A673 (cell line): ENCODE data around the gene PON3. TPM values are rescaled to one million over a fixed set of nuclear protein-coding genes. Genes with fewer than 3 reads are reported as not detected.

Experiments used
- BruUV-seq: library from RNA; stranded (reverse); fragments of 400-500 nt; replicated peaks from 2 replicates; lab custom pipeline; 2021; lab: Mats Ljungman, UMichigan
- CTCF ChIA-PET: fragments of 300-600 bp; sonication (Branson Sonifier 250); formaldehyde crosslinking; loops from one replicate; lab custom pipeline; 2022; ENCODE audit warnings: antibody characterized with exemption; lab: Charles Lee
- POLR2A ChIA-PET: fragments of 300-600 bp; sonication (Branson Sonifier 250); formaldehyde crosslinking; loops from one replicate; lab custom pipeline; 2022; ENCODE audit warnings: antibody characterized with exemption; ENCODE audit not compliant: low non-redundant PET; lab: Charles Lee
- DNase-seq: peaks from one replicate; pipeline ENCODE4 v3.0.0-alpha.2; 2015; ENCODE audit warnings: low spot score
- H3K27ac ChIP-seq: fragments of 200-600 bp; sonication (generic); 2 replicates; pipeline ENCODE4 v1.5.1; 2016; ENCODE audit warnings: mixed run types, low read depth, mild to moderate bottlenecking, mixed read lengths, antibody characterized with exemption, low read length; ENCODE audit not compliant: poor library complexity, severe bottlenecking
- H3K27me3 ChIP-seq: fragments of 200-600 bp; sonication (generic); replicated peaks from 2 replicates; pipeline ENCODE4 v1.6.1; 2017; ENCODE audit warnings: mixed run types, low read depth, mild to moderate bottlenecking, mixed read lengths, antibody characterized with exemption, low read length; ENCODE audit not compliant: insufficient read depth, poor library complexity
- H3K36me3 ChIP-seq: fragments of 200-600 bp; sonication (generic); 2 replicates; pipeline ENCODE4 v1.6.1; 2016; ENCODE audit warnings: mixed run types, mild to moderate bottlenecking, mixed read lengths, antibody characterized with exemption, low read length; ENCODE audit not compliant: insufficient read depth, poor library complexity, severe bottlenecking
- H3K4me1 ChIP-seq: fragments of 200-600 bp; sonication (generic); 2 replicates; pipeline ENCODE4 v1.6.1; 2017; ENCODE audit warnings: mixed run types, mild to moderate bottlenecking, mixed read lengths, antibody characterized with exemption, low read length; ENCODE audit not compliant: insufficient read depth, poor library complexity, severe bottlenecking
- H3K4me3 ChIP-seq: fragments of 200-600 bp; sonication (generic); 2 replicates; pipeline ENCODE4 v1.5.1; 2016; ENCODE audit warnings: low read depth, mixed run types, mild to moderate bottlenecking, mixed read lengths, low read length; ENCODE audit not compliant: poor library complexity, severe bottlenecking
- H3K9me3 ChIP-seq: fragments of 200-600 bp; sonication (generic); 2 replicates; pipeline ENCODE4 v1.6.1; 2016; ENCODE audit warnings: mixed run types, low read depth, mild to moderate bottlenecking, mixed read lengths, antibody characterized with exemption, low read length; ENCODE audit not compliant: poor library complexity, severe bottlenecking
- CTCF ChIP-seq: fragments of 300-800, 200-600 bp; sonication (generic); conservative IDR thresholded peaks from 2 replicates; pipeline ENCODE4 v1.5.1; 2017; ENCODE audit warnings: low read depth, mild to moderate bottlenecking, antibody characterized with exemption, low read length, moderate library complexity, mixed read lengths
- EZH2 ChIP-seq: fragments of 200-600 bp; sonication (generic); IDR thresholded peaks from 2 replicates; pipeline ENCODE4 v1.6.1; 2017; ENCODE audit warnings: borderline replicate concordance, low read depth, mild to moderate bottlenecking, mixed read lengths, antibody characterized with exemption, low read length; ENCODE audit not compliant: poor library complexity, severe bottlenecking
- intact Hi-C: fragments of 100-400 bp; cut with micrococcal nuclease; formaldehyde crosslinking; loops from one replicate; pipeline ENCODE4 v1.10.0; 2022; ENCODE audit not compliant: unreplicated experiment
- total RNA-seq: library from RNA; stranded (reverse); gene quantifications from 2 replicates; pipeline ENCODE4 v1.2.3, GENCODE V29; 2021

Gene PON3
- total RNA-seq, 1 experiment from 2014 or later: not detected

DNA sequence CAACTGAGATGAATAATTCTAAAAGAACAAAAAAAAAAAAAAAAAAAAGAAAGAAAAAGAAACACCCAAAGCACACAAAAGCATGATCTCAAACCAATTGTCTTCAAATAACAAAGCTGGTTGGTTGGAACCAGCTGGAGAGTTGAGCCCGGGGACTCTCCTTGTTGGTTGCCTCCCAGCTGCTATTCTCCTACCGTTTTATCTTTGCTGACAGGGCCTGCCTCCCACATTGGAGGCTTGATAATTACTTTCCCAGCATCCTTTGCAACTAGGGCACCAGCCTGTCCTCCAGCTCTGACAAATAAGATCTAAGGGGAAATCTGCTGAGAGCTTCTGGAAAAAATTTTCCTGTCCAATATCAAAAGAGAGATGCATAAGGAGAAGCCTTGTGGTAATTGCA is 78.6 kb downstream of the PON3 start:
- Histone ChIP-seq H3K27me3 (no peaks in the 10 kb centered on the region), H3K9me3 (no peaks in the 10 kb centered on the region), H3K36me3 (no peaks in the 10 kb centered on the region), H3K4me1 (no peaks in the 10 kb centered on the region), H3K27ac (no peak overlapping the region), H3K4me3 (no peak overlapping the region)
- TF ChIP-seq EZH2 (no peak), CTCF (no peak)
- peak; percentile 9 for DNase-seq
- intact Hi-C loops: no loop called here
- CTCF ChIA-PET: no interaction called here
- POLR2A ChIA-PET: no interaction called here
- BruUV-seq: no TSS peak

DNA sequence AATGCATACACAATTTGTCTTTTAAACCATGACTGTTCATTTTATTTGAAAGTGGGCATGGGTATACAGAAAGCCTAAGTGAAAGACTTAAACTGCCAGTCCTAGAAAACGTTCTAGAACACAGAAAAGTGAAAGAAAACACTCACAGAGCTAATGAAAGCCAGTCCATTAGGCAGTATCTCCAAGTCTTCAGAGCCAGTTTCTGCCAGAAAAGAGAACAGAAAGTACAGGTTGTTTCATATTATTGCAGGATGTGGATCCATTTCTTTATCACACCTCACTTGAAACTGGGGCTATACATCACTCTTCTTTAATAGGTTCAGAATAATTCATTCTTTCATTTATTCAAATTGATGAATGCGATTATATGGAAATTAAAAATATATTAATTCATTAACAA is 79.6 kb downstream of the PON3 start:
- TF ChIP-seq EZH2 (no peak), CTCF (no peak)
- H3K27me3 ChIP-seq: no peaks in the 10 kb centered on the region
- no peak overlapping the region for H3K4me3 ChIP-seq
- H3K4me1 ChIP-seq: no peaks in the 10 kb centered on the region
- ChIA-PET CTCF (no interaction called here), POLR2A (no interaction called here)
- no peaks in the 10 kb centered on the region for H3K36me3 ChIP-seq
- intact Hi-C loops: no loop called here
- no TSS peak for BruUV-seq
- H3K9me3 ChIP-seq: no peaks in the 10 kb centered on the region
- DNase-seq: no peak
- no peak overlapping the region for H3K27ac ChIP-seq

DNA sequence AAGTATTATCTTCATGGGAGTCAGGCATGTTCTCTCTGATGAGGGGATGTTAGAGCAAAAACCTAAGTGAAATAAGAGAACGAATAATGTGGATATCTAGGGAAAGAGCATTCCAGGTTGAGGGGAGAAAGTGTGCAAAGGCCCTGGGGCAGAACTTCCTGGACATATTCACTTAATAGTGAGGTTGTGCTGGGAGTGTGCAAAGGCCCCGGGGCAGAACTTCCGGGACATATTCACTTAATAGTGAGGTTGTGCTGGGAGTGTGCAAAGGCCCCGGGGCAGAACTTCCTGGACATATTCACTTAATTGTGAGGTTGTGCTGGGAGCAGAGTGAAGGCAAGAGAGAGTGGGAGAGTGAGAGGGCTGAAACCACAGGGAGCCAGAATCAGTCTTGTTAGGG is 83.6 kb downstream of the PON3 start:
- BruUV-seq: no TSS peak
- DNase-seq: no peak
- TF ChIP-seq EZH2 (no peak), CTCF (no peak)
- intact Hi-C loops: no loop called here
- ChIA-PET POLR2A (no interaction called here), CTCF (no interaction called here)
- no peaks in the 10 kb centered on the region for H3K9me3 ChIP-seq
- no peak overlapping the region for H3K27ac ChIP-seq
- no peaks in the 10 kb centered on the region for H3K27me3 ChIP-seq
- H3K4me3 ChIP-seq: no peak overlapping the region
- no peaks in the 10 kb centered on the region for H3K36me3 ChIP-seq
- H3K4me1 ChIP-seq: no peaks in the 10 kb centered on the region
